GM12875 (cell line): ENCODE results near the gene CLDN15.
"Not testable (repeated sequence)": the region's sequence is repeated elsewhere in the genome, so short reads cannot be mapped to it uniquely, and the experiment has no call there.

Source experiments
- H3K4me3 ChIP-seq: one replicate; pipeline ENCODE4 v1.5.1; 2011; ENCODE audit warnings: low read depth, low read length, control low read depth
- CTCF ChIP-seq: IDR thresholded peaks from 2 replicates; pipeline ENCODE4 v1.5.1; 2011; ENCODE audit warnings: low read depth, mild to moderate bottlenecking, control low read depth, inconsistent platforms, low read length, moderate library complexity, borderline replicate concordance; ENCODE audit not compliant: insufficient read depth

The CLDN15 gene

GRCh38 chr7:101200862-101201599, 36.6 kb downstream of the CLDN15 start, which contains the start of gene MOGAT3:
MOGAT3 (minus strand) TSS chr7:101201036; CDS start chr7:101200854, 182 bp downstream.
- H3K4me3 ChIP-seq: no peak within 1 kb of the TSS
- TF ChIP-seq CTCF: no peak

- TF ChIP-seq CTCF: no peak
- H3K4me3 ChIP-seq: no peak overlapping the region
Observed at GRCh38 chr7:101200504-101200861, 37.1 kb downstream of the CLDN15 start.

GRCh38 chr7:101199522-101199921, 38.1 kb downstream of the CLDN15 start:
- not testable (repeated sequence) for H3K4me3 ChIP-seq

GRCh38 chr7:101198476-101198875, 39.1 kb downstream of the CLDN15 start:
- no peak for TF ChIP-seq CTCF
- no peak overlapping the region for H3K4me3 ChIP-seq

- TF ChIP-seq CTCF: no peak
- no peak overlapping the region for H3K4me3 ChIP-seq
Observed at GRCh38 chr7:101197991-101198390, 39.6 kb downstream of the CLDN15 start.

GRCh38 chr7:101195884-101196283, 41.7 kb downstream of the CLDN15 start:
- H3K4me3 ChIP-seq: no peak overlapping the region

GRCh38 chr7:101189109-101189508, 48.5 kb downstream of the CLDN15 start:
- no peak for TF ChIP-seq CTCF

More at GRCh38 chr7:101195884-101196283, 41.7 kb downstream of the CLDN15 start:
- TF ChIP-seq CTCF: no peak

GRCh38 chr7:101186844-101187428, 50.7 kb downstream of the CLDN15 start:
- H3K4me3 ChIP-seq: no peak overlapping the region
- TF ChIP-seq CTCF: no peak

More at GRCh38 chr7:101189109-101189508, 48.5 kb downstream of the CLDN15 start:
- H3K4me3 ChIP-seq: no peak overlapping the region
